ENCODE measurements around the gene C11orf97.
"Not testable (repeated sequence)": the region's sequence is repeated elsewhere in the genome, so short reads cannot be mapped to it uniquely, and the experiment has no call there.

The C11orf97 gene

DNA sequence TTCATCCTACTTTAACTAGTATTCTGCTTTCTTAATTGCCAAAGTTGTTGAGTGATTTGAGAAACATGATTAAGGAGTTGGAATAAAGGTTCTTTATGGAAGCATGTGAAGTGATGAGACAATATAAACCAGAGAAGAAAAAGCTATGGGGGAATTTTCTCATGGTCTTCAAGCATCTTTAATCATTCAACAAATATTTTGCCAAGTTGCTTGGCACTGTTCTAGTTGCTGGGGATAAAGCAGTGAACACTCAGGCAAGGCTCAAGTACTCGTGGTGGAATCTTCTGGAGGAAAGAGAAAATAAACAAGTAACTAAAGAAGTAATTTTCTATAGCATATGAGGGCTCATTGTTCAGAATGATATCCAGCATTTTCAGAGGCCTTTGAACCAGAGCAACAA lies 45.7 kb downstream of the C11orf97 start:
- no peak for DNase-seq

- DNase-seq, result no peak
Observed at GRCh38 chr11:94558468-94558867, 46.2 kb downstream of the C11orf97 start.

GRCh38 chr11:94558932-94559331 lies 46.7 kb downstream of the C11orf97 start:
- no peak for DNase-seq

- no peak for DNase-seq
Observed at GRCh38 chr11:94559361-94559760, 47.1 kb downstream of the C11orf97 start.

- no peak for DNase-seq
Observed at GRCh38 chr11:94560834-94561233, 48.6 kb downstream of the C11orf97 start.

DNA sequence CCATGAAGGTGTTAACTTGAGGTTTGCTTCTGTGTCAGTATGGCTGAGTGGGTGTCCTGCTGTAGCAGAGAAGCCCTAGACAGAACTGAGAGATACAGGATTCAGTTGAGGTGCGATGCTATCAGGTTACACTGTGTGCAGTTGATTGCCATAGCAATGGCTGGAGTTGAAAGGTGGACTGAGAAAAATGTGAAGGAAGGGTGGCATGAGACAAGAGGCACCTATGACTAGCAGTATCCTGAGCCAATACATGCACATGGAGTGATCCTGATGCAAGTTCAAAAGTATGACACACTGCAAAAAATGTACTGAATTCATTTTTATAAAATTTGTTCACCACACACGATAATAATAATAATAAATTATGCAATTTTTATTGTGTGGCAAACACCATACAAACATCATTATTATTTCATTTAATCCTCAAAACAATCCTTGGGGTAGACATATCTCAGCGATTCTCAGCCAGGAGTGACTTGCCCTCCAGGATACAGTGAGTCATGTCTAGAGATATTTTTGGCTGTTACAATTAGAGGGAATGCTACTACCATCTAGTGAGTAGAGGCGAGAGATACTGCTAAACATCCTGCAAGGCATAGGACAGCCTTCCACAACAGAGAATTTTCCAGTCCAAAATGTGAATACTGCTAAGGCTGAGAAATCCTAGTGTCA lies 51.1 kb downstream of the C11orf97 start:
- peak; percentile 31 for DNase-seq

DNA sequence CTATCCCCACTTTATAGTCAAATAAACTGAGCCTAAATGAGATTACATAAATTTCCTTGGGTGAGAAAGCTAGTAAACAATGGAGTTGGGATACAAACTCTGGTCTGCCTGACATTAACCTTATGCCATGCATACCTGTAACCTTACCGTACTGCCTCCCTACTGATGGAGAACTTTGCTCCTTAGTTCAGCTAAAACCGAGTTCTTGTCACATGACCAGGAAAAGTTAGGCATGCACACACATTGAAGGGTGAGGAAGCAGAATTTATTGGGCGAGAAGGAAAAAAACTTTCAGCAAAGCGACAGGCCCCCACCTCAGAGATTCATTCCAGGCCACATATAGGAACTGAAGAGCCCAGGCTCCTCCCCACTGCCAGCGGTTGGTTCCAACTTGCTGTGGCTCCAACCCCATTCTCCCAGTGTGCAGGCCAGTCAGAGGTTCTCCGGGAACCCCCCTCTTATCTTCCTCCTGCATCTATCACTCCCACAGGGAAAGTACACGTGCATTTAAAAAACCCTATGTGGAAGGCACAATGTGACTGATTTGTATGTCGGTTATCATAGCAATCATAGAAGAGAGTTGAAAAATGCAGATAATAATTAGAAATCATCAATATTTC lies 51.7 kb downstream of the C11orf97 start:
- no peak for DNase-seq

DNA sequence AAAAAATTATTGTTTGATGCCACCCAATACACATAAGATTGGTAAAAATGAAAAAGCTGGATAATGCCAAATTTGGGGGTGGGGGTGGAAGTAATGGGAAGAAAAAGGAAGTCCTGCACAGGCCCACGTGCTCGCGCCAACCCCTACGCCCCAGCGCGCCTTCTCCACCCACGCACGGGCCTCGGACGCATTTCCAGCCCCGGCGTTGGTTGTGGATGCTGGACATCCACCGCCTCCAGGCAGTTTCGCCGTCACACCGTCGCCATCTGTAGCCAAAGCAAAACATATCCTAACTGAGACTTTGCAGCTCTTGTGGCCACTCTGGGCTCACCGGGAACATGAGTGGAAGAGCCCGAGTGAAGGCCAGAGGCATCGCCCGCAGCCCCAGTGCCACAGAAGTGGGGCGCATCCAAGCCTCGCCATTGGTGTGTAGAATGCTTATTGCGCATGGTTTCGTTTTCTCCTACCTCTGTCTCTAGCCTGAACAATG lies 55.0 kb downstream of the C11orf97 start, which contains the start of gene PIWIL4:
Gene PIWIL4 (plus strand): TSS at position 188 of the 490 bp plus-strand sequence. CDS start 151 bp downstream, at position 339.
- no peak for DNase-seq

GRCh38 chr11:94568200-94568599 lies 55.9 kb downstream of the C11orf97 start:
- DNase-seq, result no peak

GRCh38 chr11:94568717-94569116 lies 56.5 kb downstream of the C11orf97 start:
- DNase-seq, result no peak

DNA sequence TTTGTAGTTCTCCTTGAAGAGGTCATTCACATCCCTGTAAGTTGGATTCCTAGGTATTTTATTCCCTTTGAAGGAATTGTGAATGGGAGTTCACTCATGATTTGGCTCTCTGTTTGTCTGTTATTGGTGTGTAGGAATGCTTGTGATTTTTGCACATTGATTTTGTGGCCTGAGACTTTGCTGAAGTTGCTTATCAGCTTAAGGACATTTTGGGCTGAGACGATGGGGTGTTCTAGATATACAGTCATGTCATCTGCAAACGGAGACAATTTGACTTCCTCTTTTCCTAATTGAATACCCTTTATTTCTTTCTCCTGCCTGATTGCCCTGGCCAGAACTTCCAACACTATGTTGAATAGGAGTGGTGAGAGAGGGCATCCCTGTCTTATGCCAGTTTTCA lies 60.7 kb downstream of the C11orf97 start:
- not testable (repeated sequence) for DNase-seq

DNA sequence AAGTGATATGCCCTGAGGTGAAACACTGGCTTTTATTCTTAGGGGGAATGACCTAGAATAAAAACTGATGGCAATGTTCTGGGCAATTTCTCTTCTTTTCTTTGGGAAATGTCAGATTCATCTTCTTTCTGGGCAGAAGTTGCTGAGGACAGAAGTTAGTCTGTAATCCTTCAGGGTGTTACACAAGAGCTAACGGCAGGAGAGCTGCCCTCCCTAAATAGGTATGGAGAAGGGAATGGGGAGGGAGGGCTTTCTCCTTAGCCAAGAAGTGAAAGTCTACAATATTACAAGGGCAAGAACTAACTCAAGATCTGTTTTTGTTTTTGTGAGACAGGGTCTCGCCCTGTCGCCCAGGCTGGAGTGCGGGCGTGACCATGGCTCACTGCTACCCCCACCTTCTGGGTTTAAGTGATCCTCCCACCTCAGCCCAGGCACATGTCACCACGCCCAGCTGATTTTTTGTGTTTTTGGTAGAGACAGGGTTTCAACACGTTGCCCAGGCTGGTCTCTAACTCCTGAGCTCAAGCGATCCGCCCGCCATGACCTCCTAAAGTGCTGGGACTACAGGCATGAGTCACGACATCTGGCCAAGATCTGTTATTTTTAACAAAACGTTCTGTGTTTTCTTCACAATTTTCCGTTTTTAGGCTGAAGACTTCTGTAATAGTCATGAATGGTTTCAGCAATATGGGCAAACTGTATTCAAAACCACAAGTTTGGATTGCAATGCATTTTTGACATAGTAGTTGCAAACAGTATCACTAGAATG lies 62.1 kb downstream of the C11orf97 start:
- DNase-seq, result peak; percentile 12

GRCh38 chr11:94576306-94576705 lies 64.0 kb downstream of the C11orf97 start:
- no peak for DNase-seq

DNA sequence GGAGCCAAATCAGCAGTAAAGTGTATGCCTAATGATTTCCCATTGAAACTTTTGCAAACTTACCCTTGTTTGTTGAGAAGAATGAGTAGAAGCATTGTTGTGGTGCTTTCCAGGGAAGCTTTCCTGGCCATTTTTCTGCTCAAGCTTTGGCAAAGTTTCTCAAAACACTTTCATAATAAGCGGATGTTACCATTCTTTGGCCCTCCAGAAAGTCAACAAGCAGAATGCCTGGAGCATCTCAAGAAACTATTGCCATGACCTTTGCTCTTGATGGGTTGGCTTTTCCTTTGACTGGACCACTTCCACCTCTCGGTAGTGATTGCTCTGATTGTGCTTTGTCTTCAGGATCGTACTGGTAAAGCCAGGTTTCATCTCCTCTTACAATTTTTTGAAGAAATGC lies 65.6 kb downstream of the C11orf97 start:
- DNase-seq, result no peak

Data from NCI-H69 (cell line).